Measurements from ENCODE around the gene ADGRA3.

The ADGRA3 gene, protein sequence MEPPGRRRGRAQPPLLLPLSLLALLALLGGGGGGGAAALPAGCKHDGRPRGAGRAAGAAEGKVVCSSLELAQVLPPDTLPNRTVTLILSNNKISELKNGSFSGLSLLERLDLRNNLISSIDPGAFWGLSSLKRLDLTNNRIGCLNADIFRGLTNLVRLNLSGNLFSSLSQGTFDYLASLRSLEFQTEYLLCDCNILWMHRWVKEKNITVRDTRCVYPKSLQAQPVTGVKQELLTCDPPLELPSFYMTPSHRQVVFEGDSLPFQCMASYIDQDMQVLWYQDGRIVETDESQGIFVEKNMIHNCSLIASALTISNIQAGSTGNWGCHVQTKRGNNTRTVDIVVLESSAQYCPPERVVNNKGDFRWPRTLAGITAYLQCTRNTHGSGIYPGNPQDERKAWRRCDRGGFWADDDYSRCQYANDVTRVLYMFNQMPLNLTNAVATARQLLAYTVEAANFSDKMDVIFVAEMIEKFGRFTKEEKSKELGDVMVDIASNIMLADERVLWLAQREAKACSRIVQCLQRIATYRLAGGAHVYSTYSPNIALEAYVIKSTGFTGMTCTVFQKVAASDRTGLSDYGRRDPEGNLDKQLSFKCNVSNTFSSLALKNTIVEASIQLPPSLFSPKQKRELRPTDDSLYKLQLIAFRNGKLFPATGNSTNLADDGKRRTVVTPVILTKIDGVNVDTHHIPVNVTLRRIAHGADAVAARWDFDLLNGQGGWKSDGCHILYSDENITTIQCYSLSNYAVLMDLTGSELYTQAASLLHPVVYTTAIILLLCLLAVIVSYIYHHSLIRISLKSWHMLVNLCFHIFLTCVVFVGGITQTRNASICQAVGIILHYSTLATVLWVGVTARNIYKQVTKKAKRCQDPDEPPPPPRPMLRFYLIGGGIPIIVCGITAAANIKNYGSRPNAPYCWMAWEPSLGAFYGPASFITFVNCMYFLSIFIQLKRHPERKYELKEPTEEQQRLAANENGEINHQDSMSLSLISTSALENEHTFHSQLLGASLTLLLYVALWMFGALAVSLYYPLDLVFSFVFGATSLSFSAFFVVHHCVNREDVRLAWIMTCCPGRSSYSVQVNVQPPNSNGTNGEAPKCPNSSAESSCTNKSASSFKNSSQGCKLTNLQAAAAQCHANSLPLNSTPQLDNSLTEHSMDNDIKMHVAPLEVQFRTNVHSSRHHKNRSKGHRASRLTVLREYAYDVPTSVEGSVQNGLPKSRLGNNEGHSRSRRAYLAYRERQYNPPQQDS (N-terminal part only)
- total RNA-seq: 2.2 reads per million in 2 donors

DNA sequence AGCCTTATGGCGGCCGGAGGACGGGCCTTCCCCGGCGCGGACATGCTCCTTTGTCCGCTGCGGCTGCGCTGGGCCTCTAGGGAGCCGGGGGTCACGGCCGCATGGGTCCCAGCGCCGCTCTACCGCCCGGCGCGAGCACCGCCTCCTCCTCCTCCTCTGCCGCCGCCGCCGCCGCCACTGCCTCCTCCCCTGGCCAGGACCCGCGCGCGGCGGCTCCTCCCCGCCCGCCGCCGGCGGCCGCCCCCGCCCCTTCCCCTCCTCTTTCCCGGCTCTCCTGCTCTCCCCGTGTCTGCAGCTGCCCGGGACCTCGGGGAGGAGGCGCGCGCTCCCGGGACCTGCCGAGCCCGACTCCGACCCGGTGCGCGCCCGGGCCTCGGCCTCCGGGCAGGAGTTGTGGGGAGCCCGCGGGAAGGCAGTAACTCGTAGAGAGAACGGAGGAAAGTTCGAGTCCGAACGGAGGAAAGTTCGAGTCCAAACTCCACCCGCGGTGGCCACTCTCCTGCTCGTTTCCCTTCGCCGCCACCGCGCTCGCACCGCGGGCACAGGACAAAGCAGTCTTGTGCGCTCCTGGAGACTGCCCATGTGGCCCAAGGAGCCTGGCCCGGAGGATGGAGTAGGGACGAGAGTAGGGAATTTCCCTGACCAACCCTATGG is at the start of gene ADGRA3:
TSS of gene ADGRA3 (minus strand) at position 179 of the 654 bp plus-strand sequence. CDS start 282 bp downstream, outside the sequence.
- DNase-seq: peak in 1 of 5 experiments; percentile 52

DNA sequence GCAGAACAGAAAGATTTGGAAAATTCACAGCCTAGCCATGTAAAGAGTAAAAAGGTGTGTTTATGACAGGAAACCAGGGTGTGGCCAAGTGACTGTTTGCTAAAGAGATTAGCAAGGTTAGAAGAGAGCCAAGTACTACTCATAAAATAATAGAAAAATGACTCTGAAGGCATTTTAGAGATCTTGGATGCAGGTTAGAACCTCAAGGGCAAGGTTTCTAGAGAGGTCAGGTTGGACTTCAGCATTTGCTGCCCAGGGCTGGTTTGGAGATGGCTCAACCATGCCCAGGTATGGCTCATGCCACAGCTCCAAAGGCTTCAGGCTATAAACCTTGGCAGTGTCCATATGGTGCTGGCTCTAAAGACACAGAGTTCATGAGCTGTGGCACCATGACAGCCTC is 40.6 kb upstream of the ADGRA3 start:
- no peak for DNase-seq

DNA sequence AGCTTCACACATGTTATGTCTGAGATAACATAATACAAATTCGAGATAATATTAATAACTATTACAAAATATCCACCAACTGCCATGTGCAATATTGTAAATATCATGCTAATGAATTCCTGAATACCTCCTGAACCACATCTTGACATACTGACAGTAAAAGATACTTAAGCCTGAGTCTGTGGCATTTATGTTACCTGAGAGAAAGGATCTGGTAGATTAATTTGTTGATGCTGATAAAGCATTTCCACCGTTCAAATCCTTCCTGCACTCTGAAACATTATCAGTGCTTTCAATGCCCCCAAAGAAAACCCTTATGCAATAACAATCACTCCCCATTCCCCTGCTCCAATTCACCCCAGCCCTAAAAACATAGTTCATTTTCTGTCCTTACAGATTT is 38.8 kb upstream of the ADGRA3 start:
- DNase-seq: no peak

DNA sequence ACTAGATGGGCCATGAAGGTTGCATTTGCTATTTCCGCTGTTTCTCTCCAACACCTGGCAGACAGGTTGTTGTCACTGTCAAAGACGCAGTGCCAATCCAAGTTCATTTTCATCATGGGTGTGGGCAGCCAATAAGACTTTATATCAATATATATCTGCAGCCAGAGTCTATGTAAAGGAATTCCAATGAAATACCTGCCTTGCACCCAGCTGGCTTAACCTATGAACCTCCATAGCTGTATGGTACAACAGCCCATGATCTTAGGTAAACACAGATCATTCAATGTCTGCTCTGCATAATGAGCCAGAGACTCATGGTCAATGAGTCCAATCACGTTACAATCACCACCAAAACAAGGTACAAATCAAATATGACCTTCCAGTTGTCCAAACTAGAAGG is 37.7 kb upstream of the ADGRA3 start:
- no peak for DNase-seq

DNA sequence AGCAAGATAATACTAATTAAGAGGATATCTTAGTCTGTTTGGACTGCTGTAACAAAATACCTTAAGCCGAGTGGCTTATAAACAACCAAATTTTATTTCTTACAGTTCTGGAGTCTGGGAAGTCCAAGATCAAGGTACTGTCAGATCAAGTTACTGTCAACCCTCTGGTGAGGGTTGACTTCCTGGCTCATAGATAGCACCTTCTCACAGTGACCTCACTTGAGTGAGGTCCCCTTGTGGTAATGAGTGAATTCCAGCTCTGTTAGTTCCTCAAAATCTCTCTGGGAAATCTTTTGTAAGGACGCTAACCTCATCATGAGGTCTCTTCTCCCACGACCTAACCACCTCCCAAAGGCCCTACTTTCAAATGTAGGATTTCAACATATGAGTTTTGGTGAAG is 36.9 kb upstream of the ADGRA3 start:
- DNase-seq: no peak

DNA sequence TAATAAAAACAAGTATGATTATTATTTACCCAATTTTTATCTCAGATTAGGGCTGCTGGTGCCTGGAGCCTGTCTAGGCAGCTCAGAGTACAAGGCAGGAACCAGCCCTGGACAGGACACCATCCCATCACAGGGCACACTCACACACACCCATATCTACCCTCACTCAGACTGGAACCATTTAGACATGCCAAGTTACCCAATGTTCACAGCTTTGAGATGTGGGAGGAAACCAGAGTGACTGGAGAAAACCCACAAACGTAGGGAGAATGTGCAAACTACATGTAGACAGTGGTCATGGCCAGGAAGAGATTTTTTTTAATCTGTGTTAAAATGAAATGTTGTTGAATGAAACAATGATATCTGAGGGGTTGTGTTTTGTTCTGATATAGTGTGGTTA is 35.7 kb upstream of the ADGRA3 start:
- DNase-seq: no peak

DNA sequence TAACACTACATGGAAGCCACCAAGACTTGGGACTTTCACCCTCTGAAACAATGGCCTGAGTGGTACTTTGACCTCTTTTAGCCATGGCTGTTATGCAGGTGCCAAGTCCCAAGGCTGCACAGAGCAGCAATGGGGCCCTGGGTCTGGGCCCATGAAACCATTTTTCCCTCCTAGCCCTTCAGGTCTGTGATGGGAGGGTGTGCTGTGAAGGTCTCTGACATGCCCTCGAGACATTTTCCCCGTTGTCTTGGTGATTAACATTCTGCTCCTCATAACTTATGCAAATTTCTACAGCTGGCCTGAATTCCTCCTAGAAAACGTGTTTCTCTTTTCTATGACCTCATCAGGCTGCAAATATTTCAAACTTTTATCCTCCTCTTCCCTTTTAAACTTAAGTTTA is 30.4 kb upstream of the ADGRA3 start:
- DNase-seq: no peak

DNA sequence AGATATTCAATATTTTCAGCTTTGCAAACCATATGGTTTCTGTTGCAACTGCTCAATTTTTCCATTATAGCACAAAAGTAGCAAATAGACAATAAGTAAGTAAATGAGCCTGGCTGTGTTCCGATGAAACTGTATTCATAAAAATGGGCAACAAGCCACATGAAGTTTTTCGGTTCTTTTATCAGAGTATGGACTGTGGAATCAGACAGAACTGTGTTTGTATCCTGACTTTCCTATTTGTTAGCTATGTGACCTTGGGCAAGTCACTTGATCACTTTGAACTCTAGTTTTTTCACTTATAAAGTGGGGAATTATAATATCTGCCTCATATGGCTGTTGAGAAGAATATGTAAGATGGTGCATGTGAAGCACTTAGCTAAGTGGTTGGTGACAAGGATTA is 23.4 kb upstream of the ADGRA3 start:
- DNase-seq: no peak

DNA sequence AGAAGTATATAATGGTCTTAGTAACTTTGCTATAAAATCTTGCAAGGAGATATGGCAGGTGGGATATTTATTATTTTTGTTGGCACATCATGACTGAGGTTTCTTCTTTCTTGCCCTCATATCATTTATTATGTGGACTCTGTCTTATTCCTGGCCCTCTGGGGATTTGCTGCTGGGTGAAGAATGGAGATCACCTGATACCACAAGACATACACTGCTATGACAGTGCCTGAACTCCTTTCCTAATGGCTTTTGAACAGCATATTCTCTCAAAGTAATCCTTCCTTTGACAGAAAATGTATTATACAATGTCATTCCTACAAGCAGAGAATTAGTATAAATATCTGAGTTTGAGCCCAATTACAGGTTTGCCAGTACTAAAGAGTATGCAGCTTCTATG is 22.0 kb upstream of the ADGRA3 start:
- no peak for DNase-seq

DNA sequence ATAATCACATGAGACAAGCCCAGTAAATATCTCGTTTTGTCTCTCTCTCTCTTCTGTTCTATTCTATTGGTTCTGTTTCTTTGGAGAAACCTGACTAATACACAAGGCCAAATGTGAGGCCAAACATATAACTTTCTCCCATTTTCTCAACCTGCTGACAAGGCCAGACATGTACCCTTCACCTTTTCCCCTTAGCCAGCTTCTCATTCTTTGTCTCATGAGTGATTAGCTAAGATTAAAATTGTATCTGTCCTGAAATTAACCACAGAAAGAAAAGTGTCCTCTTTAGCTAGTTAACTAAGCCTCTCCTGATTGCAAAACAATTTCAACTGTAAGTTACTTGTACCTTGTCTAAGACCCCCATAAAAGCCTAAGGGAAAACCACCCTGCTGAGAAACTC is 18.5 kb upstream of the ADGRA3 start:
- DNase-seq: no peak

DNA sequence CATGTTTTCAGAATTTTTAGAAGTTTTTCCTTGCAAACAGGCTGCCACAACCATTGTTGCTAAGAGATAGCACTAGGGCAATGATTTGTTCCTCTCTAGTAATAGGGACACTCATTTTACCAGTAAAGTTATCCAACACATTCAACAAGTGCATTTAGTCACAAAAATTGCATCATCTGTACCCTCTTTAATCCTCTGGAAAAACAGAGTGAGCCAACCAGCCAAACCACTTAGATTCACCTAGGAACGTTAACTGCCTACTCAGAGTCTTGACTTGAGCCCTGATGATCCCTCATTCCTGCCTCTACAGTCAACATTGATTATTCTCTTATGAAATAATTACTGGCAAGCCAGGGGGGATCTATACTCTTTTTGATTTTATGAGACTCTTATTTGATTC is 17.0 kb upstream of the ADGRA3 start:
- no peak for DNase-seq

DNA sequence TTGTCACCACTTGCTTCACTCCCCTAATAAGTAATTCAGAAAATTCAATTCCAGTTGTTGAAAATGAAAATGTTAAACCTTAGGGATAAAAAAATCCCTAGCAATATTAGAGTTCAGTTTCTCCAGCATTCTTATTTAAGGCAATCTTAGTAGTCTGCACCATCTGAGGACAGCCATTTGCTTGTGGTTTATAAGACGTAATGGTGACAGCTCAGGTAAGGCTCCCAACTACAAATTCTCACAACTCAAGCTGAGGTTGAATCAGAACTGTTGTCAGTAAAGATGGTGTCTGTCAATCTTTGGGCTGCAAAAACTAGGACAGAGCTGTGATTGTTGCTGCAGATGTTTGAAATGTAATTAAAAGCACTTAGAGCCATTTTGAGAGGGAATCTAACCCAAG is 16.3 kb upstream of the ADGRA3 start:
- DNase-seq: no peak

DNA sequence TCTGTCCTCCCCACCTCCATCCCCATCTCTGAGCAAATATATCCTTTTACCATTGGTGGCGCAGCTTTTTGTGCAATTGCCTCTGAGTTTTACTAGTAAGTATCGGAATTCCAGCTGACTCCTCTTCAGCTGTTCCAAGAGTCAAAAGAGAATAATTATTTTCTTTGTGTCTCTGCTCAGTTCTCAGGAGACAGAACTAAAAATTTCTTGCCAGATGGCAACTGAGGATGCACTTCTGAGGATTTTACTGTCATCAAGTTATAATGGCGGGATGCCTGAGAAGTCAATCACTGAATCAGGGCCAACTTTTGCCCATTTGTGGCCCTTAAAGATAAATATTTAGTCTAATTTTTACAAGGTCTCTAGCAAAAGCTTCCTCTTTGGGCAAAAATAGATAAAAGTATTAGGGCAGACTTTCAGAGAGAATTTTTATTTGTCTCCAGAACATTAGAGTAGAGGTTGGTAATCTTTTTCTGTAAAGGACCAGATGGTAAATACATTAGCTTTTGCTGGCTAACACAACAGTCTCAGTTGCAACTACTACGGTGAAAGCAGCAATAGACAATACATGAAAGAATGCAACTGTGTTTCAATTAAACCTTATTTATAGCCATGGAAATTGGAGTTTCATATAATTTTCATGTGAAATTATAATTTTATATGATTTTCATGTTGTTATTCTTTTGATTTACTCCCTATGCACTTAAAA is 15.6 kb upstream of the ADGRA3 start:
- DNase-seq: no peak

DNA sequence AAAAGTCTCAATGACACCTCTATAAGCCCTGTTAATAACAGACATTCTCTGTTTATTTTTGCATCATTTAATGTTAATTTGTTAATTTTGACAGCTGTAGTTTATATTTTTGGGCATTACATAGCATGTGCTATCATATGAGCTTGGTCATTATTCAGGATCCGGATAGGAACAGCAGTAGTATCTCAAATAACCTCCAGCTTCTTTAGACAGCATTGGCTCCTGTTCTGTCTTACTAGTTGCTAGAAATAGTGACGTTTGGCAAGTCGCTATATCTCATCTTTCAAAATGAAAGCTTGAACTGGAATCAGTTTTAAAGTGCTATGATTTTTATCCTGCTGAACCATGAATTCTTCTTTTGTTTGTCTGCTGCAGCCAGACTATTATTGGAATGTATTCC is 9.0 kb upstream of the ADGRA3 start:
- no peak for DNase-seq

DNA sequence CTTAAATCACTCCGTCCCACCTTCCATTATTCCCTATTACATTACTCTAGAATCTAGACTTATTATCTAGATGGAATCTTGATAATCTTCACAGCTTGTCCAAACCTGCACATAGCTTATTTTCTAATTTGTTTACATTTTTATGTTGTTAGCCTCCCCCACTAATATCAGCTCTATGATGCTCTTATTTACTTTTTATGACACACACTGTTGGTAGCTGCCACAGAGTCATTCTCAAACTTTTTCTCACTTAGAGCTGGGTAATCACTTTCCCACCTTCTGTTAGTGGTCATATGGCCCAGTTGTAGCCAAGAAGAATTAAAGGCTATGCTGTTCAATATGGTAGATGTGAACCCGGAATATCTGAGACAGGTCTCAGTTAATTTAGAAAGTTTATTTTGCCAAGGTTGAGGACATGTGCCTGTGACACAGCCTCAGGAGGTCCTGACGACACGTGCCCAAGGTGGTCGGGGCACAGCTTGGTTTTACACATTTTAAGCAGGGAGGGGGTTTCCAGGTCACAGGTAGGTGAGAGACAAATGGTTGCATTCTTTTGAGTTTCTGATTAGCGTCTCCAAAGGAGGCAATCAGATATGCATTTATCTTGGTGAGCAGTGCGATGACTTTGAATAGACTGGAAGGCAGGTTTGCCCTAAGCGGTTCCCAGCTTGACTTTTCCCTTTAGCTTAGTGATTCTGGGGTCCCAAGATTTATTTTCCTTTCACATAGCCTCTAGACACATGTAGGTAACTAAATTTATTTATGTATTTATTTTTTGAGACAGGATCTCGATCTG is 7.0 kb upstream of the ADGRA3 start:
- DNase-seq: no peak

DNA sequence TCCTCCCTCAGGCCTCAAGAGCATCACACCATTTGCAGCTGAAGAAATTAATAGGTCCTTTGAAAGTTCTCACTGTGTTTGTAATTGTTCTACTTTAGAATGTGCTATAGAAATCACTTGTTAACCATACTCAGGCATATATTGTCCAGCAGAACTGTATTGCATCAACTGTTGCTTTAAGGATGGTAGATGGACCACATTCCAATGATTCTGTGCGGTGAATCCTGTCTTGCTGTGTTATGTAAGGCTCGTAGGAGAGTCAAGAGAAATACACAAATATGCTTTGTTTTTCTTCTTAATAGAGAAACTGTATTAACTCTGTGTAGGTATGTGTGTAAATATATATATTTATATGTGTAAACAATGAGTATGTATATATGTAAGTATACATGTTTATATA is 6.3 kb upstream of the ADGRA3 start:
- no peak for DNase-seq

DNA sequence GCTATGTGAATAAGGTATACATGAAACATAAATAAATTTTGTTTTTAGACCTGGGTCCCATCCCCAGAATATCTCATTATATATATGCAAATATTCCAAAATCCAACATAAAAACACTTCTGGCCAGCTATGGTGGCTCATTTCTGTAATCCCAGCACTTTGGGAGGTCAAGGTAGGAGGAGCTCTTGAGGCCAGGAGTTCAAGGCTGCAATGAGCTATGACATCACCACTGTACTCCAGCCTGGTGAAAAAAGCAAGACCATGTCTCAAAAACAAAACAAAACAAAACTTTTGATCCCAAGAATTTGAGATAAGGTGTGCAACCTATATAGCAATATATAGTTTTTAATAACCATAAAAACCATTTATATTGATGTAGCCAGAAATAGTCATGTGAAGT is 5.4 kb upstream of the ADGRA3 start:
- no peak for DNase-seq

DNA sequence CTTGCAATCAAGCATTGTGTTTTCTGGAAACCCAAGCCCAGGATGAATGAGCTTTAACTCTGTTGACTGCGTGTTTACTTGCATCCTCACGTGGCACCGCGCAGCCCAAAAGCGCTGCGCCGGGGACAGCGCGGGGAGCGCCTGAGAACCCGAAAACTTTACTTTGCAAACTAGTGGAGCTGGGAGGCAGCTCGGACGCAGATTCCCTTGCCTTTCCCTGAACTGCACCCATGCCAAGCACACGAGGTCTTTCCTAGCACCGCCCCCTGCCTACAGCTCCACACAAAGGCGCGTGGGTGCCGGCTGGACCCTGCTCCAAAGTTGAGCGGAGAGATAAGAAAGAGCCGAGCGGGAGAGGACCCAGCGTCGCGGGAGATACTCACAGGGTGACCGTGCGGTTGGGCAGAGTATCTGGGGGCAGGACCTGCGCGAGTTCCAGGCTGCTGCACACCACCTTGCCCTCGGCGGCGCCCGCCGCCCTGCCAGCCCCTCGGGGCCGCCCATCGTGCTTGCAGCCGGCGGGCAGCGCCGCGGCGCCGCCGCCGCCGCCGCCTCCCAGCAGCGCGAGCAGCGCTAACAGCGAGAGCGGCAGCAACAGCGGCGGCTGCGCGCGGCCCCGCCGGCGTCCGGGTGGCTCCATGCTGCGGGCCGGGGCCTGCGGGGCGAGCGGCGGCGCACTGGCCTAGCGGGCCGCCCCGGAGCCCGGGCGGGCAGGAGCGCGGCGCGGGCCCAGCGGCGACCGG is 550 bp downstream of the ADGRA3 start:
- DNase-seq: peak in 1 of 5 experiments; percentile 55

DNA sequence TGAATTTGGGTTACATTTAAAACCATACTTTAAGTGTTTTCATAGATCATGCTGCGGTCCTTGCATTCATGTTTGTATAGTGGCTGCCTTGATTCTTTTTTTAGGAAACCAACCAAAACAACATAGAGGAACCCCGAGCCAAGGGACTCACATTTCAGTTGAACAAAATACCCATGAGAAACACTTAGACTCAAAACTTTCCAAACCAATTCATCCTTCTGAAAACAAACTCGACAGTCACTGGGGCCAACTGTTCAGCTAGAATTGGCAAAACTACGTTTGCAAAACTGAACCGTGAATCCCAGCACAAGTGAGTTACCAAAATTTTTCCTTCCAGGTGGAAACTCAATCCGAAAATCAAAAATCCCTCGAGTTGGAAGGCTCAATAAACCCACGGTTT is 1.4 kb downstream of the ADGRA3 start:
- no peak for DNase-seq

DNA sequence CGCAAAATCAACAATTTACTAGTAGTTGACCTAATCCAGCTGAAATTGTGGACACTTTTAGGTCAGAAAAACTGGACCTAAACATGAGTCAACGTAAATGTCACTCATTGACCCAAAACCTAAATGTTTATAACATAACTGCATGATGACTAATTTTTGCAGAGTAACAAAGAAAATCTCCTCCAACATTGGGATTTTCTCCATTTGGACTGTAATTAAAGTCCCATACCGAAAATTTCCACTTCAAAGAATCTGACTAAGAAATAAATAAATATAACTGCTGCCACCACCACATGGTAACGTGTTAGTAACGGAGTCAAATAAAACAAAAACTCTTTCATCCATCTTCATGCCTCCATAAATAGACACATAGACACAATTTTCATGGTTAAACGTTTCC is 1.9 kb downstream of the ADGRA3 start:
- DNase-seq: no peak

All from T-helper 2 cell (primary cell).